GM23338 (cell line): ENCODE measurements around the gene JARID2.

Source experiments
- CREB1 ChIP-seq: fragments of 250-450 bp; sonication (Bioruptor Pico); IDR thresholded peaks from 2 replicates; pipeline ENCODE4 v1.5.0; 2020; ENCODE audit warnings: low read depth, mild to moderate bottlenecking, moderate library complexity
- EZH2 ChIP-seq: fragments of 200-600 bp; sonication (generic); IDR thresholded peaks from one replicate; pipeline ENCODE4 v1.8.0; 2017; ENCODE audit warnings: antibody characterized with exemption, mild to moderate bottlenecking, low read depth; ENCODE audit not compliant: unreplicated experiment
- EZH2phosphoT487 ChIP-seq: fragments of 200-600 bp; sonication (generic); IDR thresholded peaks from one replicate; pipeline ENCODE4 v1.8.1; 2018; ENCODE audit warnings: antibody characterized with exemption; ENCODE audit not compliant: unreplicated experiment
- JUNB ChIP-seq: IDR thresholded peaks from one replicate; pipeline ENCODE4 v1.6.1; 2016; ENCODE audit warnings: antibody characterized with exemption; ENCODE audit not compliant: unreplicated experiment
- NANOG ChIP-seq: IDR thresholded peaks from 2 replicates; pipeline ENCODE4 v1.6.1; 2016; ENCODE audit warnings: antibody characterized with exemption, borderline replicate concordance
- POLR2AphosphoS5 ChIP-seq: IDR thresholded peaks from 2 replicates; pipeline ENCODE4 v1.6.1; 2016; ENCODE audit warnings: antibody characterized with exemption, low read depth
- STAT1 ChIP-seq: IDR thresholded peaks from one replicate; pipeline ENCODE4 v1.6.1; 2016; ENCODE audit warnings: antibody characterized with exemption; ENCODE audit not compliant: unreplicated experiment
- ZNF114 ChIP-seq: fragments of 250-450 bp; sonication (Bioruptor Pico); IDR thresholded peaks from 2 replicates; pipeline ENCODE4 v1.5.0; 2020; ENCODE audit warnings: mild to moderate bottlenecking, moderate library complexity
- ZNF331 ChIP-seq: fragments of 250-450 bp; sonication (Bioruptor Pico); IDR thresholded peaks from 2 replicates; pipeline ENCODE4 v1.5.0; 2020; ENCODE audit warnings: low read depth, mild to moderate bottlenecking, moderate library complexity
- TF ChIP-seq, protein P1 (sequence below), 2 experiments: fragments of 200-600 bp in 1 of 2; sonication (generic) in 1 of 2; conservative IDR thresholded peaks; 2 replicates each; pipeline versions ENCODE4 v1.5.1 to v1.6.1; 2016 to 2017; ENCODE audit warnings: antibody characterized with exemption in 2 of 2, low read depth in 2 of 2, mild to moderate bottlenecking in 2 of 2, moderate library complexity in 1 of 2
- TF ChIP-seq, protein P2 (sequence below): IDR thresholded peaks from one replicate; pipeline ENCODE4 v1.6.1; 2018; ENCODE audit warnings: antibody characterized with exemption; ENCODE audit not compliant: unreplicated experiment
- TF ChIP-seq, protein P3 (sequence below): IDR thresholded peaks from 2 replicates; pipeline ENCODE4 v1.6.1; 2016; ENCODE audit warnings: antibody characterized with exemption
- TF ChIP-seq, protein P4 (sequence below): fragments of 250-450 bp; sonication (Bioruptor Pico); IDR thresholded peaks from 2 replicates; pipeline ENCODE4 v1.5.0; 2020; ENCODE audit warnings: mild to moderate bottlenecking, moderate library complexity

DNA sequence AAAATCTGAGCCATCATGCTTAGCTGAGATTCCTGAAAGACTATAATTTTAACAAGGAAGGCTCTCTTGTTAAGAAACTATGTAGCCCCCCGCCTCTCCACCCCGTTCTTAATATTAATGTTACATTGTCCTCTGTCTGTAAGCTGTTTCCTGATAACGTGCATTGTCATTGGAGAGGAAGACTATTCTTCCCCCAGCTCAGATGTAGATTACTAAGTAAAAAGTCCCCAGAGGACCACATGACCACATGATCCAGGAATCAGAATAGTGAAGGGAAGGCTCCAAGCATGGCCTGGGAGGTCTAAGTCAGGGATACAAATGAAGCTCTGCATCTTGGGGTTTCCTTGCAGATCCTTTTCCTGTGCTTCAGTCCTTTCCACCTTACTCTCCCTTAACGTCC is 106.4 kb downstream of the JARID2 start:
- TF ChIP-seq, protein P1, sequence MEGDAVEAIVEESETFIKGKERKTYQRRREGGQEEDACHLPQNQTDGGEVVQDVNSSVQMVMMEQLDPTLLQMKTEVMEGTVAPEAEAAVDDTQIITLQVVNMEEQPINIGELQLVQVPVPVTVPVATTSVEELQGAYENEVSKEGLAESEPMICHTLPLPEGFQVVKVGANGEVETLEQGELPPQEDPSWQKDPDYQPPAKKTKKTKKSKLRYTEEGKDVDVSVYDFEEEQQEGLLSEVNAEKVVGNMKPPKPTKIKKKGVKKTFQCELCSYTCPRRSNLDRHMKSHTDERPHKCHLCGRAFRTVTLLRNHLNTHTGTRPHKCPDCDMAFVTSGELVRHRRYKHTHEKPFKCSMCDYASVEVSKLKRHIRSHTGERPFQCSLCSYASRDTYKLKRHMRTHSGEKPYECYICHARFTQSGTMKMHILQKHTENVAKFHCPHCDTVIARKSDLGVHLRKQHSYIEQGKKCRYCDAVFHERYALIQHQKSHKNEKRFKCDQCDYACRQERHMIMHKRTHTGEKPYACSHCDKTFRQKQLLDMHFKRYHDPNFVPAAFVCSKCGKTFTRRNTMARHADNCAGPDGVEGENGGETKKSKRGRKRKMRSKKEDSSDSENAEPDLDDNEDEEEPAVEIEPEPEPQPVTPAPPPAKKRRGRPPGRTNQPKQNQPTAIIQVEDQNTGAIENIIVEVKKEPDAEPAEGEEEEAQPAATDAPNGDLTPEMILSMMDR (conservative IDR thresholded peaks at IDR 0.05; ENCODE audit: low read depth in 2 of 2), result no peak
- TF ChIP-seq POLR2AphosphoS5 (no peak), JUNB (no peak), EZH2 (no peak), CREB1 (CRISPR knock-in tag) (no peak), EZH2phosphoT487 (no peak), ZNF114 (no peak), STAT1 (no peak), ZNF331 (CRISPR knock-in tag) (no peak), NANOG (no peak)
- TF ChIP-seq, protein P2, sequence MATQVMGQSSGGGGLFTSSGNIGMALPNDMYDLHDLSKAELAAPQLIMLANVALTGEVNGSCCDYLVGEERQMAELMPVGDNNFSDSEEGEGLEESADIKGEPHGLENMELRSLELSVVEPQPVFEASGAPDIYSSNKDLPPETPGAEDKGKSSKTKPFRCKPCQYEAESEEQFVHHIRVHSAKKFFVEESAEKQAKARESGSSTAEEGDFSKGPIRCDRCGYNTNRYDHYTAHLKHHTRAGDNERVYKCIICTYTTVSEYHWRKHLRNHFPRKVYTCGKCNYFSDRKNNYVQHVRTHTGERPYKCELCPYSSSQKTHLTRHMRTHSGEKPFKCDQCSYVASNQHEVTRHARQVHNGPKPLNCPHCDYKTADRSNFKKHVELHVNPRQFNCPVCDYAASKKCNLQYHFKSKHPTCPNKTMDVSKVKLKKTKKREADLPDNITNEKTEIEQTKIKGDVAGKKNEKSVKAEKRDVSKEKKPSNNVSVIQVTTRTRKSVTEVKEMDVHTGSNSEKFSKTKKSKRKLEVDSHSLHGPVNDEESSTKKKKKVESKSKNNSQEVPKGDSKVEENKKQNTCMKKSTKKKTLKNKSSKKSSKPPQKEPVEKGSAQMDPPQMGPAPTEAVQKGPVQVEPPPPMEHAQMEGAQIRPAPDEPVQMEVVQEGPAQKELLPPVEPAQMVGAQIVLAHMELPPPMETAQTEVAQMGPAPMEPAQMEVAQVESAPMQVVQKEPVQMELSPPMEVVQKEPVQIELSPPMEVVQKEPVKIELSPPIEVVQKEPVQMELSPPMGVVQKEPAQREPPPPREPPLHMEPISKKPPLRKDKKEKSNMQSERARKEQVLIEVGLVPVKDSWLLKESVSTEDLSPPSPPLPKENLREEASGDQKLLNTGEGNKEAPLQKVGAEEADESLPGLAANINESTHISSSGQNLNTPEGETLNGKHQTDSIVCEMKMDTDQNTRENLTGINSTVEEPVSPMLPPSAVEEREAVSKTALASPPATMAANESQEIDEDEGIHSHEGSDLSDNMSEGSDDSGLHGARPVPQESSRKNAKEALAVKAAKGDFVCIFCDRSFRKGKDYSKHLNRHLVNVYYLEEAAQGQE, result no peak
- TF ChIP-seq, protein P3, sequence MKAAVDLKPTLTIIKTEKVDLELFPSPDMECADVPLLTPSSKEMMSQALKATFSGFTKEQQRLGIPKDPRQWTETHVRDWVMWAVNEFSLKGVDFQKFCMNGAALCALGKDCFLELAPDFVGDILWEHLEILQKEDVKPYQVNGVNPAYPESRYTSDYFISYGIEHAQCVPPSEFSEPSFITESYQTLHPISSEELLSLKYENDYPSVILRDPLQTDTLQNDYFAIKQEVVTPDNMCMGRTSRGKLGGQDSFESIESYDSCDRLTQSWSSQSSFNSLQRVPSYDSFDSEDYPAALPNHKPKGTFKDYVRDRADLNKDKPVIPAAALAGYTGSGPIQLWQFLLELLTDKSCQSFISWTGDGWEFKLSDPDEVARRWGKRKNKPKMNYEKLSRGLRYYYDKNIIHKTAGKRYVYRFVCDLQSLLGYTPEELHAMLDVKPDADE, result no peak
- TF ChIP-seq, protein P4, sequence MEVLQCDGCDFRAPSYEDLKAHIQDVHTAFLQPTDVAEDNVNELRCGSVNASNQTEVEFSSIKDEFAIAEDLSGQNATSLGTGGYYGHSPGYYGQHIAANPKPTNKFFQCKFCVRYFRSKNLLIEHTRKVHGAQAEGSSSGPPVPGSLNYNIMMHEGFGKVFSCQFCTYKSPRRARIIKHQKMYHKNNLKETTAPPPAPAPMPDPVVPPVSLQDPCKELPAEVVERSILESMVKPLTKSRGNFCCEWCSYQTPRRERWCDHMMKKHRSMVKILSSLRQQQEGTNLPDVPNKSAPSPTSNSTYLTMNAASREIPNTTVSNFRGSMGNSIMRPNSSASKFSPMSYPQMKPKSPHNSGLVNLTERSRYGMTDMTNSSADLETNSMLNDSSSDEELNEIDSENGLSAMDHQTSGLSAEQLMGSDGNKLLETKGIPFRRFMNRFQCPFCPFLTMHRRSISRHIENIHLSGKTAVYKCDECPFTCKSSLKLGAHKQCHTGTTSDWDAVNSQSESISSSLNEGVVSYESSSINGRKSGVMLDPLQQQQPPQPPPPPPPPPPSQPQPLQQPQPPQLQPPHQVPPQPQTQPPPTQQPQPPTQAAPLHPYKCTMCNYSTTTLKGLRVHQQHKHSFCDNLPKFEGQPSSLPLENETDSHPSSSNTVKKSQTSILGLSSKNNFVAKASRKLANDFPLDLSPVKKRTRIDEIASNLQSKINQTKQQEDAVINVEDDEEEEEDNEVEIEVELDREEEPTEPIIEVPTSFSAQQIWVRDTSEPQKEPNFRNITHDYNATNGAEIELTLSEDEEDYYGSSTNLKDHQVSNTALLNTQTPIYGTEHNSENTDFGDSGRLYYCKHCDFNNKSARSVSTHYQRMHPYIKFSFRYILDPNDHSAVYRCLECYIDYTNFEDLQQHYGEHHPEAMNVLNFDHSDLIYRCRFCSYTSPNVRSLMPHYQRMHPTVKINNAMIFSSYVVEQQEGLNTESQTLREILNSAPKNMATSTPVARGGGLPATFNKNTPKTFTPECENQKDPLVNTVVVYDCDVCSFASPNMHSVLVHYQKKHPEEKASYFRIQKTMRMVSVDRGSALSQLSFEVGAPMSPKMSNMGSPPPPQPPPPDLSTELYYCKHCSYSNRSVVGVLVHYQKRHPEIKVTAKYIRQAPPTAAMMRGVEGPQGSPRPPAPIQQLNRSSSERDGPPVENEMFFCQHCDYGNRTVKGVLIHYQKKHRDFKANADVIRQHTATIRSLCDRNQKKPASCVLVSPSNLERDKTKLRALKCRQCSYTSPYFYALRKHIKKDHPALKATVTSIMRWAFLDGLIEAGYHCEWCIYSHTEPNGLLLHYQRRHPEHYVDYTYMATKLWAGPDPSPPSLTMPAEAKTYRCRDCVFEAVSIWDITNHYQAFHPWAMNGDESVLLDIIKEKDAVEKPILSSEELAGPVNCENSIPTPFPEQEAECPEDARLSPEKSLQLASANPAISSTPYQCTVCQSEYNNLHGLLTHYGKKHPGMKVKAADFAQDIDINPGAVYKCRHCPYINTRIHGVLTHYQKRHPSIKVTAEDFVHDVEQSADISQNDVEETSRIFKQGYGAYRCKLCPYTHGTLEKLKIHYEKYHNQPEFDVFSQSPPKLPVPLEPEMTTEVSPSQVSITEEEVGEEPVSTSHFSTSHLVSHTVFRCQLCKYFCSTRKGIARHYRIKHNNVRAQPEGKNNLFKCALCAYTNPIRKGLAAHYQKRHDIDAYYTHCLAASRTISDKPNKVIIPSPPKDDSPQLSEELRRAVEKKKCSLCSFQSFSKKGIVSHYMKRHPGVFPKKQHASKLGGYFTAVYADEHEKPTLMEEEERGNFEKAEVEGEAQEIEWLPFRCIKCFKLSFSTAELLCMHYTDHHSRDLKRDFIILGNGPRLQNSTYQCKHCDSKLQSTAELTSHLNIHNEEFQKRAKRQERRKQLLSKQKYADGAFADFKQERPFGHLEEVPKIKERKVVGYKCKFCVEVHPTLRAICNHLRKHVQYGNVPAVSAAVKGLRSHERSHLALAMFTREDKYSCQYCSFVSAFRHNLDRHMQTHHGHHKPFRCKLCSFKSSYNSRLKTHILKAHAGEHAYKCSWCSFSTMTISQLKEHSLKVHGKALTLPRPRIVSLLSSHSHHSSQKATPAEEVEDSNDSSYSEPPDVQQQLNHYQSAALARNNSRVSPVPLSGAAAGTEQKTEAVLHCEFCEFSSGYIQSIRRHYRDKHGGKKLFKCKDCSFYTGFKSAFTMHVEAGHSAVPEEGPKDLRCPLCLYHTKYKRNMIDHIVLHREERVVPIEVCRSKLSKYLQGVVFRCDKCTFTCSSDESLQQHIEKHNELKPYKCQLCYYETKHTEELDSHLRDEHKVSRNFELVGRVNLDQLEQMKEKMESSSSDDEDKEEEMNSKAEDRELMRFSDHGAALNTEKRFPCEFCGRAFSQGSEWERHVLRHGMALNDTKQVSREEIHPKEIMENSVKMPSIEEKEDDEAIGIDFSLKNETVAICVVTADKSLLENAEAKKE (CRISPR knock-in tag), result no peak
